Measurements from ENCODE around the gene NCEH1.

Gene NCEH1

DNA sequence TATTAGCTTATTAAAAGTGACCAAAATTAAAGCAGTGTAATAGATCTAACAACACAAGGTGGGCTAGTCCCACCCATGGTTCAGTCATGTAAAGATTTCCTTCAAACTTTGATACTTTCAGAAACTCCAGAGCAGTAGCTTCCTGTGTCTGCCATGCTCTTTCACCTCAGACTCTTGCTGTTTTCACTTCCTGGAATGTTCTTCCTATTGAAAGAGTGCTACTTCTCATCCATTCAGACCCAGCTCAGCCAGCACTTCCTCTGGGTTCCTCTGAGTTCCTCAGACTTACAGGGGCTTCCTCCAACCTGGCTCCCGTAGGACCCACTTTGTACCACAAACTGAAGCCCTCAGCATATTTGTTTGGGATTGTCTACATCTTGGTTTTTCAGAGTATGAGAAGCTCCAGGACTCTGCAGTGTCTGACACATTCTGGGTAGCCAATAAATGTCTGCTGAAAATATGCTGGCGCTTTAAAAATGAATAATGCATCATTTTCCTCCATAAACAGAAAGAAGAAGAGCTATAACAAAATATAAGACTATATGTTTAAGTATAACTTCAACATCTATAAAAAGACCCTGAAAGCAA is 18.0 kb downstream of the NCEH1 start:
- peak; percentile 34 for DNase-seq (ENCODE audit: low read depth)
- no peak for TF ChIP-seq CTCF (IDR thresholded peaks at IDR 0.05; ENCODE audit: insufficient read depth, low read depth, low read length, missing control alignments)

GRCh38 chr3:172690936-172691335 is 19.9 kb downstream of the NCEH1 start:
- DNase-seq (ENCODE audit: low read depth): no peak

More for the DNA sequence above, 18.0 kb downstream of the NCEH1 start:
- no peak overlapping the region for H3K4me3 ChIP-seq (ENCODE audit: low read depth, low read length)

GRCh38 chr3:172688588-172688987 is 22.3 kb downstream of the NCEH1 start:
- TF ChIP-seq CTCF (IDR thresholded peaks at IDR 0.05; ENCODE audit: insufficient read depth, low read depth, low read length, missing control alignments): no peak

More at GRCh38 chr3:172690936-172691335, 19.9 kb downstream of the NCEH1 start:
- TF ChIP-seq CTCF (IDR thresholded peaks at IDR 0.05; ENCODE audit: insufficient read depth, low read depth, low read length, missing control alignments): no peak
- H3K4me3 ChIP-seq (ENCODE audit: low read depth, low read length): no peak overlapping the region

DNA sequence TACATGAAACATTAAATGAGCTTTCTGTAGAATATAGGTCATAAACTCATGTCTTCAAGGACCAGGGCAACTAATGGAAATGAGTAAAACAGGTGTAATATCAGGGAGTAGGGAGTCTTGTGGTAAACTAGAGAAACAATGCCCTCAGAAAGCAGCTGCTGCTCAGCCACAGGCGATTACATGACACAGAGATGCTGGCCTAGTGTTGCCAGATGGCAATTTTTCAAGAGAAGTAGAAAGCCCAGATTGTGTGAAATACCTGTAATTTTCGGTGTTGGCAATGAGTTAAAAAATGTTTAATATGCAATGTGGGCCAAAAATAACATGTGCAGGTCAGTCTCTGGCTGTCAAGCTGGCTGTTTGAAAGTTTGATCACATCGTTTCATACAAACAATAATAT is 23.4 kb downstream of the NCEH1 start:
- TF ChIP-seq CTCF (IDR thresholded peaks at IDR 0.05; ENCODE audit: insufficient read depth, low read depth, low read length, missing control alignments): no peak
- no peak overlapping the region for H3K4me3 ChIP-seq (ENCODE audit: low read depth, low read length)
- DNase-seq (ENCODE audit: low read depth): no peak

More at GRCh38 chr3:172688588-172688987, 22.3 kb downstream of the NCEH1 start:
- no peak for DNase-seq (ENCODE audit: low read depth)
- H3K4me3 ChIP-seq (ENCODE audit: low read depth, low read length): no peak overlapping the region

DNA sequence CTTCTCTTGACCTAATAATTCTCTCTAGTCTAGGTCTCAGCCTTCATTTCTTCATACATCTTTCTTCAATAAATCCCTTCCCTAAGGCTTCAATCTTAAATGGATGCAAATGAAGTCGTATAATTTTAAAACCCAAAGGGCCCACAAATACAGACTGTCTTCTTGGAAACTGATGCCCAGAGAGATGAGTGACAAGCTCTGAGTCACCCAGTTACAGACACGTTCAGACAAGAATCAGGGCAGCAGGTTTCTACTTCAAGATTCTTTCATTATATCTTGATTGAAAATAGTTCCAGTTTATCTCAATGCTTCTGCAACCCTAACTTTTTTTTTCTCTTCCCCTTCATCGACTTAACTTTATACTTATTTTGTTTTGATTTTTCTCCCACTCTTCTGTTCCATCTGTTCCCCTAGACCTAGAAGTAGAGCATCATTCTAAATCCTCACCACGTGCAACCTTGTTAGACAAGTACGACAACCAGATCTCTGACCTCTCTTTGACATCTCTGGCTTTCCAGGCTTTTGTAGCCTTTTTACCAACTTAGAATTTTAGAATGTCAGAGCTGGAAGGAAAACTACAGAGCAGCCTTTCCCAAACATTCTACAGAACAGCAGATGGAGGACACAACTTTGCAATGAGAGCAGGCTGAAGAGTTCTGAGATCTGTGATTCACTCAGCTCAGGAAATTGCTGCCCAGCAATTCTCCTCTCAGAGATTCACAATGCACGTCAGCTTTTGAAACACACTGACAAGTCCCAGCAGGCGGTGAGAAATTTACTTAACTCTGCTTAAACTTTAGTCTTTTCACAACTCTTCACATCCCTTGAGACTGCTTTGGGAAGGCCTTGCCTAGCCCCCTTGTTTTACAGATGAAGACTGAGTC is 25.3 kb downstream of the NCEH1 start:
- TF ChIP-seq CTCF (IDR thresholded peaks at IDR 0.05; ENCODE audit: insufficient read depth, low read depth, low read length, missing control alignments): no peak
- no peak for DNase-seq (ENCODE audit: low read depth)
- H3K4me3 ChIP-seq (ENCODE audit: low read depth, low read length): no peak overlapping the region

- DNase-seq (ENCODE audit: low read depth): no peak
- TF ChIP-seq CTCF (IDR thresholded peaks at IDR 0.05; ENCODE audit: insufficient read depth, low read depth, low read length, missing control alignments): no peak
- H3K4me3 ChIP-seq (ENCODE audit: low read depth, low read length): no peak overlapping the region
Observed at GRCh38 chr3:172680684-172681083, 30.2 kb downstream of the NCEH1 start.
